Putamen (tissue), 1 donor: ENCODE data around the gene CD300LB.
A peak's percentile ranks its signal among the peaks of the same experiment; 100 is the strongest.

Experiments used
- DNase-seq: peaks from one replicate; pipeline ENCODE4 v3.0.0-alpha.2; 2016; ENCODE audit warnings: low spot score

CD300LB gene

DNA sequence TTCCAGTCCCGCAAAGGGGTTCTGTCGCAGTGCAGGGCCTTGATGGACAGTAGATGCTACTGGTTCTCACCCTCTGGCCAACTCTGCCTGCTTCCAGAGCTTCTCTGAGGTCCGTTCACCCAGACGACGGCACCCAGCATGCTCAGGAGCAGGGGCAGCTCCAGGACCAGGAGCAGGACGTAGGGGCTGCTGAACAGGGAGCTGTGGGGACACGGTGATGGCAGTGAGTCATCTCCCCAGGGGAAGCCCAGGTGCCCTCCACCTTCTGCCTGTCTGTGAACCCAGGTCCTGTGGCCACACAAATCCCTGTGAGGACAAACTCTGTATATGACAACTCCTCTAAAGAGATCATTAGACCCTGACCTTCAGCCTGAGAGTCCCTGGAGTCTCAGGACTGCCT lies 18.1 kb upstream of the CD300LB start:
- DNase-seq = no peak

DNA sequence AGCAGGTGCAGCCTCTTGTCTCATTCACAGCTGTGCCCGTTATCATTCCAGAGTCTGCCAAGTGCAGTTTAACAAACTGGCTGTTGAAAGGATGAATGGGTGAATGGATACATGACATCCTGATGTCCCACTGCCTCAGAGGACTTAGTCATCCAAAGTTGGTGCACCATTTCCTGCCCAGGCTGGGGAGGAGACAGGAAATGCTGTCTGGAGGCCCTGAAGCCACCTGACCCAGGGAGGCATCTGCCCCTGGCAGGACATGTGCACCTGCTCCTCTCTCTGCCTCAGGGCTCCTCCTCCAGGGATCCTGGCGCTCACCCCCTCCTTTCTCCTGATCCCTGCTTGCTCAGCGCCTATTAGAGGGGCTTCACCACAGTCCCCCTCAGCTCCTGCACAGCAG lies 16.5 kb upstream of the CD300LB start:
- no peak for DNase-seq

DNA sequence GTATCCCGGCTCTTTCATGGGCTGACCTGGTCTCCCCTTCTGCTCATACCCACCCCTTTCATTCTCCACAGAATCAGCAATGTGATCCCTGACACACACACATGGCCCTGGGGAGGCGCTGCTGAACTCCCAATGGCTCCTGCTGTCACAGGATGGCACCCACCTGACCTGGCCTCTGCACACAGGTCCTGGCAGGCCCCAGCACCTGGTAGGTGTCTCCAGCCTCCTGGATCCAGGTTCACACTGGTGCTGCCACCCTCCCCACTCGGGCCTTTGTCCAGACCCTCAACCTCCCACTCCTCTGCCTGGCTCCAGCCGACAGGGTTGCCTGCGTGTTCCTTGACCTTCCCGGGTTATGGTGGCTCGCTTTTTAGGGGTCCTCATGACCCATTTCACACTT lies 16.0 kb upstream of the CD300LB start:
- DNase-seq = no peak

DNA sequence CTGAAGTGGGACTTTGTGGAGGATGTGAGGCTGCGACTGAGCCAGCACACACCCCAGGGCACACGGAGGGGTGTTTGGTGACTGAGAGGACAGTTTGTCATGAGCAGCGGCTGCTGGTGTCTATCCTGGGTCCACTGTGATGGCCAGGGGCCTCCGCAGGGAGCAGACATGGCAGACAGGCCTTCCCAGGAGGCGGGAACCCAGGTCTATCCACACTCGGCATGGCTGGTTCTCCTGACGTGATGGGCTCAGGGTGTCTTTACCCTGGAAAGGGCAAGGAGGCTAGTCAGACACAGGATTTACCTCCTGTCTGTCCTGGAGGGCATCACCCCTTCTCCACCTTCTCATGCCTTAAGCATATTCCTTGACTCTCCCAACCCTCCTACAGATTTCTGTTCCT lies 15.3 kb upstream of the CD300LB start:
- DNase-seq = no peak

DNA sequence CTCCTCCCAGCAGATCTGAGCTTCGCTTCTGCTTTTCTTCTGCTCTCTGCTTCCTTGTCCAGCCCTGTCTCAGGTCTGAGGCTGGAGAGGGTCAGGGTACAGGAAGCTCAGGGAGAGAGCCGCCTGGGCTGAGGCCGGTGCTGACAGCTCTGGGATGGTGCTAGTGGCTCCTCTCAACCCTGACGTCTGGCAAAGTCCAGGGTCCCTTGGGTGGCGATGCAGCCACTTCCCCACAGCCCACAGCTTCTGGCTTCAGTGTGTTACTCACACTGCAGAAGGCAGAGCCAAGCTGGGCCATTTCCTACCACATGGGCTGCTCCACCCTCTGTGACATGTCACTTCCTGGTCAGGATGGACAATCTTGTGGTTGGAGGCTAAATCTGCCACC lies 14.6 kb upstream of the CD300LB start, which contains the start of gene CD300C:
Gene CD300C, minus strand, starts transcription at position 273 of the 388 bp plus-strand sequence. CDS start 333 bp downstream, outside the sequence.
- DNase-seq = no peak

DNA sequence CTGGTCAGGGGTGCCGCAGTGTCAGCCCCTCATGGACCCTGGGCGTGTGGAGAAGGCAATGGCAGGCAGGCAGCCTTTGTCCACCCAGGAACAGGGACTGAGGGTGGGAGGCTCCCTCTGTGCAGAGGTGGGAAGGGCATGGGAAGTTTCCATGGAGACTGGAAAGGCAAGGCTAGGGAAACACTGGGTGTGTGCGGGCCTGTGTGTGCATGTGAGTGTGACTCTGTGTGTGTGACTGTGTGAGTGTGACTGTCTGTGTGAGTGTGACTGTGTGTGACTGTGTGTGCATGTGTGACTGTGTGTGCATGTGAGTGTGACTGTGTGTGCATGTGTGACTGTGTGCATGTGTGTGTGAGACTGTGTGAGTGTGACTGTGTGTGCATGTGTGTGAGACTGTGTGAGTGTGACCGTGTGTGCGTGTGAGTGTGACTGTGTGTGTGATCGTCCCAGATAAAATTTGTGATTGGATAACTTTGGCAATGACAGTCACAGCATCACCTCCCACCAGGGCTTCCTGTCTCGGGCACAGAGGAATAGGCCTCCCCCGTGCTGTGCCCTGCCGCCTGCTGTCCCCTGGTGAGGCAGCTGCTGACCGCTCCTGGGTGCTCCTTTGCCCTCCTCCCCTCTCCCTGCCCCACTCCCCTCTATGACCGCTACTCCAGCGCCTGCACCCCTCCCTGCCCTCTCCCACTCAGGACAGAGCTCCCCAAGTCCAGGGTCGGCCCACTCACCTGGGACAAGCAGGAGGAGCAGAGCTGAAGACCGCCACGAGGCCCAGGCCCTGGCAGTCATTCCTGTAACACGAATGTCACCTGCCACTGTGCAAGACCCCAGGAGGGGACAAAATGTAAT lies 13.9 kb upstream of the CD300LB start:
- no peak for DNase-seq

DNA sequence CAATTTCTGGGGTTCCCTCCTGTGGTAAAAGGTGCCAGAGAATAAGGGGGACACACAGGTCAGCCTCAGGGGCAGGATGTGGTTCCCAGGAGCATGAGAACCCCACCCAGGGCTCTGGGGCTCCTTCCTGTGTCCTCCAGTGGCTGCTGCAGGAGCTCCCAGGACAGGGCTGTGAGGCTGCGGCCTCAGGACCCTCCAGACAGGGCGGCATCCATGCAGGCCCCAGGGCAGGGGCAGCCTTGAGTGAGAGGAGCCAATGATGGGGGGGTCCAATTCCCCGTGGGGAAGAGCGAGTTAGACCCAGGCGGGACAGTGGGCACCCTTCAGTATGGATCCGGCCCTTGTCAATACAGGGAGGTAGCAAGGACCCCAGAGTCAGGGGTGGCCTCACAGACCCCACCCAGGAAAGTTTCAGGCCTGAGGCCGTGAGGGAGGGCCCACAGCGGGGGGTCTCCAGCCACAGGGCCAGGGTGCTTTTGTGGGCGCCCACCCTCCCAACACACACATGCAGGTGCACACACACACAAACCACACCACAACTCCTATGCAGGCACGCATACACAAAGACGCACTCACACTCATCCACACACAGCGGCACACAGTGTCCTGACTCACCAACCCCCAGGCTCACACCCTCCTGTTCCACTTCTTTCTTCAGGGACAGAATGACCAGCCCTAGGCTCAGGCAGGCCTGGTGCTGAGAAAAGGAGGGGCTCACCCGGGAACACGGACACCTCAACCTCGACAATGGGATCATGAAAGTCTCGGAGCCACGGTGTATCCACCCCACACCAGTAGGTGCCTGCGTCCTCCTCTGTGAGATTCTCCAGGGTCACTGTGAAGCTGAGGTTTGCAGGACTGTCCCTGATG lies 12.9 kb upstream of the CD300LB start:
- DNase-seq = no peak

DNA sequence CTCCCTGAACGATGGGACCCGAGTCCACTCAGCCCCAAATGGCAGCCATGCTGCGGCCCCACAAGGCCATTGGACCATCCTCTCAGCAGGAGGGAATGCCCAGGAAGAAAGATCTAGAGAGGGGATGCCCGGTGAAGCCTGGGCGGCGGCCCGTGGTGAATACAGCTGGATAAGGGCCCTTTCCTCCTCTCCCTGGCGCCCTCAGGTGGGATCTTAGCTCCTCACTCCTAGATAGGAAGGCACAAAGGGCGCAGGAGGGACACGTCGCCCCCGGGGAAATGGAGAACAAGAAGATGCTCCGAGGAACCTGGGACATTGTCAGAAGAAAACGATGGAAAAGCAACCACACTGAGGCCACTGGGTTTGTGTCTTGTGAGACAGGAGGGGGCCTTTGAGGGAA lies 12.1 kb upstream of the CD300LB start:
- DNase-seq = no peak

DNA sequence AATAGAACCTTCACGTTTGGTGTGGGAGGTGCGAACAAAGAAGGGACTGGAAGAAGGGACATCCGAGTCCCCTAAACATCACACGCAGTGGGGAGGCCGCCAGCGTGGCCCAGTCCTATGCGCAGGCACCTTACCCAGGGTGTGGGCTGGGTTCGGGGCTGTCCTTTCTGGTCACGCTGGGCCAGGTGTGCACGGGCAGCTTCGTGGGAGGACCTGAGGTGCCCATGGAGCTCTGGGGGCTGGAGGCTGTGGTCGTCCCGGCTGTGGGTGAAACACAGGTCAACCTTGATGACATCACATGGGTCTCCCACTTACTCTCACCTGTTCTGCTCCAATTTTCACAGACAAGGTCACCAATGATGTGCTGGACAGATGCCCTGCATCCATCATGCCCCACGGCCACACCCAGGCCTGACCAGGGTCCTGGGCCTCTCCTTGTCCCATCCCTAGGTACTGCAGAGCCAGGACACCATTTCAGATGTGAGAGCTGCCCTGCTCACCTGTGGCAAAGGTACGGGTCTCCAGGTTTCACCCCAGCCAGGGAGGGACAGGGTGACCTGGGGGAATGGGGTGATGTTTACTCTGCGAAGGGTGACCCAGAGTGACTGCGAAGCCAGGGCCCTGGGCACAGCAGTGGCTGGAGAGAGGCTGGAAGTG lies 11.6 kb upstream of the CD300LB start:
- no peak for DNase-seq

DNA sequence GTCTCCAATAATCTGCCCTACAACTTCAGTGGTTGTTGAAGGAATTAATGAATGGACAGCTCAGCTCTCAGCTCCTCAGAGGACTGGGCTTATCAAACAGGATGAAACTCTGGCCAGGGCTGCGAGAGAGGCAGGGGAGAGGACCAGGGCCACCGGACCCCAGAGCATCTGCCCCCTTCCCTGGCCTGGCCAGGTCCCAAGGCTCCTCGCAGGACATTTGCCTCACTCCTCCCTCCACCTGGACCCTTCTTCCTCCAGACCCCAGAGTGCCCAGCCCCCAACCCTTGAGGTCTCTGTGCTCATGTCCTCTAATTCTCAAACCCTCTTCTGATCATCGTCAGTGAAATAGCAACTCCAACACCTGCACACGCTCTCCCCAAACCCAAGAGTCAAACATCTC lies 10.9 kb upstream of the CD300LB start:
- DNase-seq = no peak

DNA sequence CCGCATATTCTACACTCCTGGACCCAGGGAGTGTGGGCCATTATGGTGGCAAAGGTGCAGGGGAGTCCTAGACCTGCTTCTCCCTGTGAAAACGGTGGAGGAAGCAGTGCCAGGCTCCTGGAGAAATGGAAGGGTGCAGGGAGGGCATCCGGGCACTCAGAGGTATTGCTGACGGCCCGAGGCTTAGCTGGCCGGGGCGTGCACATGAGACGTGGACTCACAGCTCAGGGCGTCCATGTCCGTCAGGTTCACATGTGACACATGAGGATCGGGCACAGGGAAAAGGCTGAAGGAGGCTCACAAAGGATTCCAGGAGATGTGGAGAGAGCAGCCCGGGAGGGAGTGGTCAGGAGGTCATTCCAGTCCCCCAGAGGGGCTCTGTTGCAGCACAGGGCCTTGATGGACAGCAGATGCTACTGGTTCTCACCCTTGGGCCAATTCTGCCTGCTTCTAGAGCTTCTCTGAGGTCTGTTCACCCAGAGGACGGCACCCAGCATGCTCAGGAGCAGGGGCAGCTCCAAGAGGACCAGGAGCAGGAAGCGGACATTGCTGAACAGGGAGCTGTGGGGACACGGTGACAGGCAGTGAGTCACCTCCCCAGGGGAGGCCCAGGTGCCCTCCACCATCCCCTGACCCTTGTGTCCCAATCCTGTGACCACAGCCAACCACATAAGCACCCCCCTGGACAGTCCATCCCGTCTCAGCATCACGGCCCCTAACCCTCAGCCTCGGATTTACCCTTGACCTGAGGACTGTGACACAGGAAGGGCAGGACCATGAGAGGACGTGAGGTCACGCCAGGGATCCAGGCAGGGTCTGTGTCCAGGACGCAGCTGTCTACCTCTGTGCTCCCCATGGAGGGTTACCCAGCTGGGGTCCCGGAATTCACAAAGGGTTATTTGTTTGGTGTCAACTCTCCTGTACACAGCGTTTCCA lies 10.2 kb upstream of the CD300LB start:
- DNase-seq = no peak

DNA sequence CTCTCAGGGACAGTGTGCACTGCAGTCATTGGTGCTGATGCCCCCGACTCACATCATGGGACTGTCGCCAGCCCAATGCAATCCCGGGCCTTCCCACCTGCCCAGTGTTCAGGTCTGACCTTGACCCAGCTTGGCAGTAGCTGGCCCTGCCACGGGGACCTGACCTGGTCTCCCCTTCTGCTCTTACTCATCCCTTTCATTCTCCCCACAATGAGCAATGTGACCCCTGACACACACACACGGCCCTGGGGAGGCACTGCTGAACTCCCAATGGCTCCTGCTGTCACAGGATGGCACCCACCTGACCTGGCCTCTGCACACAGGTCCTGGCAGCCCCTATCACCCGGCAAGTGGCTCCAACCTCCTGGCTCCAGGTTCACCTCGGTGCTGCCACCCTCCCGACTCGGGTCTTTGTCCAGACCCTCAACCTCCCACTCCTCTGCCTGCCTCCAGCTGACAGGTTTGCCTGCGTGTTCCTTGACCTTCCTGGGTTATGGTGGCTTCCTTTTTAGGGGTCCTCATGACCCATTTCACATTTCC lies 8.1 kb upstream of the CD300LB start:
- DNase-seq = no peak

DNA sequence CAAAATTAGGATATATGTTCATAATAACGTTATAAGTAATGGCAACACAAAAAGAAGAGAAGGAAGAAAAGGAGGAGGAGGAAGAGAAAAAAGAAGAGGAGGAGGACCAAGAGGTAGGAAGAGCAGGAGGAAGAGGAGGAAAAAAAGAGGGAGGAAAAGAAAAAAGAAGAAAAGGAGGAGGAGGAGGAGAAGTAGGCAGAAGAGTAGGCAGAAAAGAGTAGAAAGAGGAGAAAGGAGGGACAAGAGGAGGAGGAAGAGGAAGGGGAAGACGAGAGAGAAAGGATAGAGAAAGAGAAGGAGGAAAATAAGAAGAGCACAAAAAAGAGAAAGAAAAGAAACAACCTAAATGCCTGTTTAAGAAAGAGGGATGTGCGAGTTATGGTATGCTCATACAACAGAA lies 5.6 kb upstream of the CD300LB start:
- no peak for DNase-seq

DNA sequence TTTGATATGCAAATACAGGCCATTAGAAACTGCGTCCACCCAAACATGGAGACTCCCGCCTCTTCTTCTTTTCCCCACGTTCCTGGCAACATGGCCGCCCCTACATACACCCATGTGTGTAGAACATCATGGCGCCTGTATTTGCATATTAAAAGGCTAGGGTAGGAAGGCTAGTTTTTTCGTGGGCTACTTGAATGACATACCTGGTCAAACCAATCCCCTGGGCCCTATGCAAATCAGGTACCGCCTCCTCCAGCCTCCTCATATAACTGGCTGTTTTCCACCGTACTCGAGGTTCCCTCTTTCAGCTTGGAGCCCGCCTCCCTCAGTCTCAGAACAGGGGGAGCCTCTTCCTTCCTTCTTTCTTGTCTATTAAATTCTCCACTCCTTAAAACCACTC lies 840 bp upstream of the CD300LB start:
- peak; percentile 41 for DNase-seq

DNA sequence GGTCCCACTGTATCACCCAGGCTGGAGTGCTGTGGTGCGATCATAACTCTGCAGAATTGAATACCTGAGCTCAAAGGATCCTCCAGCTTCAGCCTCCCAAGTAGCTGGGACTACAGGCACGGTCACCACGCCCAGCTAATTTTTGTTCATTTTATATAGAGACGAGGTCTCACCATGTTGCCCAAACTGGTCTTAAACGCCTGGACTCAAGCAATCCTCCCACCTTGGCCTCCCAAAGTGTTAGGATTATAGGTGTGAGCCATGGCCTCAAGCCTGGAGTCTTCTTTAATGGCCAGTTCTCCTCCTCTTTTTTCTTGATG lies 484 bp downstream of the CD300LB start:
- no peak for DNase-seq

DNA sequence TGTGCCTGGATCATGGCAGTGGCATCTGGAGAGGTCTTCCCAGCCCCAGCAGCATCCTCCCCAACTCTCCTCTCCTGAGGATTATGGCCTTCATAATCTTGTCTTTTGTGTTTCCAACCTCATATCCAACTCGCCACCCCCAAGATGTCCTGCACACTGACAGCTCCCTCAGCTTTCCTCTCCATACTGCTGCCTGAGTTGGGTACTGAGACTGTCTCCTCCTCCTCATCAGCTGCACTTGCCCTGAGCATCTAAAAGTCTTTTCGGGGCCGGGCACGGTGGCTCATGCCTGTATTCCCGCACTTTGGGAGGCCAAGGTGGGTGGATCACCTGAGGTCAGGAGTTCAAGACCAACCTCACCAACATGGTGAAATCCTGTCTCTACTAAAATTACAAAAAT lies 2.0 kb downstream of the CD300LB start:
- DNase-seq = no peak

DNA sequence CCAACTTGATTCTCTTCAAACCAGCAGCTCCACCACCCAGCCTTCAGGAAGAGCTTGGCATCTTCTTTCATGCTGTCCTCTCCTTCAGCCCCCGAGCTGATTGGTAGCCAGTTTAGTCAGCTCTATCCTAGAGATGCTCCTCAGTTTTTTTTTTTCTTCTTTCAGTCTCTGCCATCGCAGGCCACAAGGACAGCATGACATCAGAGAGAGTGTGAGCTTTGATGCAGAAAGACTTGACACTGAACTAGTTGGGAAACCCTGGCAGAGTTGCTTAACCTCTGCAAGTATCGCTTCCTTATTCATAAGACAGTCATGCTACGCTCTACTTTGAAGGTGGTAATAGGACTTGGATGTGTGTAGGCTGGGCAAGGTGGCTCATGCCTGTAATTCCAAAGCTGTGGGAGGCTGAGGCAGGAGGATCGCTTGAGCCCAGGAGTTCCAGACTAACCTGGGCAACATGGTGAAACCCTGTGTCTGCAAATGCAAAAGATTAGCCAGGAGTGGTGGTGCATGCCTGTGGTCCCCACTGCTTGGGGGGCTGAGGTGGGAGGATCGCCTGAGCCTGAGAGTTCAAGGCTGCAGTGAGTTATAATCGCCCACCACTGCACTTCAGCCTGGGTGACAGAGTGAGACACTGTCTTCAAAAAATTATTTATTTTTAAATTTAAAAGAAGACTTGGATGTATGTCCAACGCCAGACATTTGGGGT lies 2.6 kb downstream of the CD300LB start:
- peak; percentile 27 for DNase-seq

DNA sequence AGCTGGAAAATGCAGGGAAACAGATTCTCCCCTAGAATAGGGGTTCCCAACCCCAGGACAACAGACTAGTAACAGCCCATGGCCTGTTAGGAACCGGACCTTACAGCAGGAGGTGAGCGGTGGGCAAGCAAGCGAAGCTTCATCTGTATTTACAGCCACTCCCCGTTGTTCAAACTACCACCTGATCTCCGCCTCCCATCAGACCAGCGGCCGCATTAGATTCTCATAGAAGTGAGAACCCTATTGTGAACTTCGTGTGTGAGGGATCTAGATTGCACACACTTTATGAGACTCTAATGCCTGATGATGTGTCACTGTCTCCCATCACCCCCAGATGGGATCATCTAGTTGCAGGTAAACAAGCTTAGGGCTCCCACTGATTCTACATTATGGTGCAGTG lies 3.5 kb downstream of the CD300LB start:
- no peak for DNase-seq

DNA sequence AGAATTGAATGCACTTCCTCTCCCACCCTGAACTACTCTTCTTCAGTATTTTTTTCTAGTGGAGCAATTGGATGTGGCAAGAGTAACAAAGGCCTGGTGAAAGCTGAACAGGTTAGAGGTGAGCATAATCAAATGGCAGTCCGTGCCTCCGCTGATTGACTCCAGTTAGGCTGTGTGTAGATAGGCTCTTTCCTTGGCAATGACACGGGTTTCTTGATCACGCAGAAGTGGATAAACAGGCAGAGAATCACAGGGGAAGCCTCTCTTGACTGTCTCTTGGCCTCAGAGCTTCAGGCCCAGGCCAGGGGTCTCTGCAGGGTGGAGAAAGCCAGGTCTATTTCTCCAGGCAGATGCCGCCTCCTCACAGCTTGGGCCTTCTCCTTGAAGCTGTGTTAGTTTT lies 4.2 kb downstream of the CD300LB start:
- no peak for DNase-seq

DNA sequence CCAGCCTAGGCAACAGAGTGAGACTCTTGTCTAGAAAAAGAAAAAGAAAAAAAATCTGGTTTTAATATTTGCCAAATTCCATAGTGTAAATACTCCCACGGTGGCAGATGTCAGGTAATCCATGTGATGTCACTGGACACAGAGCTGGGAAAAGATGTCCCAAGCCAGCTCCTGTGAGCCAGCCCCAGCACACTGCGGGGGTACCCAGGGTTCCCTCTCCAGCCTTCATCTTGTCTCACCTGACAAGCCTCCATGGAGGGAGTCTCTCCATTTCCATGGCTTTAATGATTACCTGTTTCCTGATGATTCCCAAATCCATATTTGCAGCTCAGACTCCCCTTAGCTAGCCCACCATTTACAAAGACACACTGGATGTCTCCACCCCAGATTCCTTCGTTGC lies 4.6 kb downstream of the CD300LB start:
- no peak for DNase-seq

DNA sequence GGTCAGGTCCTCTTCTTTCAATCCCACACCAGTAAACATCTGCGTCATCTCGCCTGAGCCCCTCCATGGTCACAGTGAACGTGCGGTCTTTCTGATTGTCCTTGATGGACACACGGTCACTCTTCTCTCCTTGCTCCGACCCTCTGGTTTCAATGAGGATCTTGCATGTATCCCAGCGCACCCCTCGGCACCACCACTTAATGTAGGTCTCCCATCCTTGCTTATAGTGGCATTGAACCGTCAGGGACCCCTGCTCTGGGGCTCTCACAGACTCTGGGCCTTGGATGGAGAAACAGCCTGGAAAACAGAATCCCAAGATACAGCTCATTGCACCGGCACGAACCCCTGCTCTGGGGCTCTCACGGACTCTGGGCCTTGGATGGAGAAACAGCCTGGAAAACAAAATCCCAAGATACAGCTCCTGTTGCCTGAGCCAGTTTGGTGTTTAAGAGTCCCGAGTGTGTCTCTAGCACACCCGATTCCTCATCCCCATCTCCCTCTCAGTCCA lies 5.4 kb downstream of the CD300LB start:
- DNase-seq = no peak
